Dermis blood vessel endothelial cell (primary cell): Measurements from ENCODE around the gene C1R. TPM values are rescaled to one million over a fixed set of nuclear protein-coding genes. Genes with fewer than 3 reads are reported as not detected.
"Not testable (repeated sequence)": the region's sequence is repeated elsewhere in the genome, so short reads cannot be mapped to it uniquely, and the experiment has no call there.

Experiments
- DNase-seq: peaks from one replicate; pipeline ENCODE4 v3.0.0; 2010
- total RNA-seq: library from RNA; depleted of rRNA; stranded (reverse); fragments of >200 nt; gene quantifications from 2 replicates; pipeline ENCODE4 v1.2.3, GENCODE V29; 2014

The C1R gene
- total RNA-seq, 1 donor from 2014 or later = 2.0 TPM

DNA sequence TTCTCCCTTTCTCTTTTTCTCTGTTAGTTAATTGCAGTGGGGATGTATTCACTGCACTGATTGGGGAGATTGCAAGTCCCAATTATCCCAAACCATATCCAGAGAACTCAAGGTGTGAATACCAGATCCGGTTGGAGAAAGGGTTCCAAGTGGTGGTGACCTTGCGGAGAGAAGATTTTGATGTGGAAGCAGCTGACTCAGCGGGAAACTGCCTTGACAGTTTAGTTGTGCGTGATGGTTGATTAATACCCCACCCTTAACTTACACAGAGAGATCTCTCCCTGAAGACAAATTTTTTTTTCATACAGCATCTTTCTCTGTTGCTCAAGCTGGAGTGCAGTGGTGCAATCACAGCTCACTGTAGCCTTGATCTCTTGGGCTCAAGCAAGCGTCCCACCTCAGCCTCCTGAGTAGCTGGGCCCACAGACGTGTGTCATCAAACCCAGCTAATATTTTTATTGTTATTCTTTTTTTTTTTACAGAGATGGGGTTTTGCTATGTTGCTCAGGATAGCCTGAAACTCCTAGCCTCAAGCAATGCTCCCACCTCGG lies 27.1 kb downstream of the C1R start:
- DNase-seq = no peak

DNA sequence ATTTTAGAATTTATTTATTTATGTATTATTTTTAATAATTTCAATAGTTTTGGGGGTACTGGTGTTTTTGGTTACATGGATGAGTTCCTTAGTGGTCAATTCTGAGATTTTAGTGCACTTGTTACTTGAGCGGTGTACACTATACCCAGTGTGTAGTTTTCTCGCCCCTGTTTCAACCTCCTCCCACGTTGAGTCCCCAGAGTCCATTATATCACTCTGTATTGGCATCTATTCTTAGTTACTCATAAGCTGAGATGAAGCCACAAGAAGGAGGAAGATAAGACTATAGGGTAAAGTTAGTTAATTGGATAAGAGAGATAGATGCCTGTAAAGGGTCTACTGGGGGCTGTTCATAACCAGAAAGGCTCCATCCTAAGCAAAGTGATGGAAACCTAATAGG lies 27.7 kb downstream of the C1R start:
- DNase-seq = no peak

- no peak for DNase-seq
These were observed 30.6 kb downstream of the C1R start for GRCh38 chr12:7061596-7061995.

- no peak for DNase-seq
These were observed 31.1 kb downstream of the C1R start for GRCh38 chr12:7061138-7061537.

DNA sequence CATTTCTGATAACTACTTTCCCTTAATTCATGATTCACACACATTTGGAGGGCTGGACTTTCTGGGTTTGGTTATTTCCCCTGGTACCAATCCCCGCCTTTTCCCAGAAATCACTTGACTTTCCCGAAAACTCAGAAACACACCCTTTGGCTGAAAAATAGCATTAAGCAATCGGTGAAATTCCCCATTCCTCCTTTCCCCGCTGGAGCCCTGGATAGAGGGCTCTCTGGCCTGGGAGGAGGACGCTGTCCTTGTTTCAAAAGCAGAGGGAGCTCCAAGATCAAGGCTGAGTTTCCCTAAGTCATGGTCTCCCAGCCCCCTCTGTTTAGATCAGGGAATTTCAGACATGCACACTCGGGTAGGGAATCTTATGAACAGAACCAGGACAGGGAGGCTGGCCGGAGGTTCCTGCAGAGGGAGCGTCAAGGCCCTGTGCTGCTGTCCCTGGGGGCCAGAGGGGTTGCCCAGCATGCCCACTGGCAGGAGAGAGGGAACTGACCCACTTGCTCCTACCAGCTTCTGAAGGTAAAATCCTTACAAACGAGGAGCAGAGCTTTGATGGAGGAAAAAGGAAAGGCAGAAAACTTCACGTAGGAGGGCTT lies 31.8 kb downstream of the C1R start, which contains the start of gene C1S:
C1S (plus strand) TSS at position 366 of the 602 bp plus-strand sequence. CDS start 1,195 bp downstream, outside the sequence.
- peak; percentile 58 for DNase-seq

- DNase-seq = no peak
These were observed 32.5 kb downstream of the C1R start for GRCh38 chr12:7059780-7060179.

- DNase-seq = no peak
These were observed 33.3 kb downstream of the C1R start for GRCh38 chr12:7058850-7059395.

- no peak for DNase-seq
These were observed 33.9 kb downstream of the C1R start for GRCh38 chr12:7058163-7058845.

DNA sequence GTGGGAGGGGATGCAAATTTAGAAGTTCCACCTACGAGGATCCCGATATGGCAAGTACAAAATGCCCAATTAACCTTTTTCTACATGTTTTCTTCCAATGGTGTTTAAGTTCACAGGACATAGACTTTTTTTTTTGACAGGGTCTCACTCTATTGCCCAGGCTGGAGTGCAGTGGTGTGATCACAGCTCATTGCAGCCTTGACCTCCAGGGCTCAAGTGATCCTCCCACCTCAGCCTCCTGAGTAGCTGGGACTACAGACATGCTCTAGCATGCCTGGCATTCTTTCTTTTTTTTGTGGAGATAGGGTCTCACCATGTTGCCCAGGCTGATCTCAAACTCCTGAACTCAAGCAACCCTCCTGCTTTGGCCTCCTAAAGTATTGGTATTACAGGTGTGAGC lies 36.5 kb downstream of the C1R start:
- not testable (repeated sequence) for DNase-seq

GRCh38 chr12:7054925-7055324 lies 37.3 kb downstream of the C1R start:
- no peak for DNase-seq

- not testable (repeated sequence) for DNase-seq
These were observed 42.3 kb downstream of the C1R start for GRCh38 chr12:7049973-7050372.

DNA sequence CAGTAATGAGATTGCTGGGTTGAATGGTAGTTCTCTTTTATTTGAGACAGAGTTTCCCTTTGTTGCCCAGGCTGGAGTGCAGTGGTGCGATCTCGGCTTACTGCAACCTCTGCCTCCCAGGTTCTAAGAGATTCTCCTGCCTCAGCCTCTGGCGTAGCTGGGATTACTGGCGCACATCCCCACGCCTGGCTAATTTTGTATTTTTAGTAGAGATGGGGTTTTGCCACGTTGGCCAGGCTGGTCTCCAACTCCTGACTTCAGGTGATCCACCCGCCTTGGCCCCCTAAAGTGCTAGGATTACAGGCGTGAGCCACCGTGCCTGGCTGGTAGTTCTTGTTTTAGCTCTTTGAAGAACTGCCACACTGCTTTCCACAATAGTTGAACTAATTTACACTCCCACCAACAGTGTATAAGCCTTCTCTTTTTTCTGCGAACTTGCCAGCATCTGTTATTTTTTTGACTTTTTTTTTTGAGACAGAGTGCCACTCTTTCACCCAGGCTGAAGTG lies 42.7 kb downstream of the C1R start:
- DNase-seq = not testable (repeated sequence)

GRCh38 chr12:7047306-7047705 lies 44.9 kb downstream of the C1R start:
- DNase-seq = peak; percentile 34

DNA sequence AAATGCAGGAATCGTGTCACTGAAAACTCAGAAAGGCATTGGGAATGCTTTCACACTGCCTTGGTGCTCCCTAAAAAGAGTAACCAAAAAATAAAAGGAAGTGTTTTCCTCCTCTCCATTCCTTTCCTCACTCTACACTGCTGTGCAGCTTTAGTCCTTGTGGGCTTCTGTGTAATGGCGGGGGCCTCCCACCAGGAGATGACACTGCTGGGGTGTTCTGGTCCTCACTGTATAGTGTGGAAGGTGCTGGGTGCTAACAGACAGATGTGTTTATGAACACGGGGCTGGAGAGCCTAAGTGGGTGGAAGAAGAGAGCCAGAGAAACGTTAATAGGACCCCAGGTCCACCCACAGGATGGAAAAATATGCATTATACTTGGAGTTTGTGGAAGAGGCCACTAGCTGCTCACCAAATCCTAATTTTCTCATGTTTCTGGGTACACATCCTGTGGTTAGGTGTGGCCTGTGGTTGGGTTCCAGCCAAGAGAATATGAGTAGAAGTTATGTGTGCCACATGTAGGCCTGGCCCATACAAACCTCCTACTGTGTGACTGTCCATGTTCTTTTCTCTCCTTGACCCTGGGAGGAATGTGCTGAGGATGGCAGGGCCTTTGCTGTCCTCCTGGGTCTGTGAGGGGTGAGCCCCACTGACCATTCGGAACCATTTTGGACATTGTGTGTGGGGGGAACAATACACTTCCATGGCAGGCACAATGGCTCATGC lies 45.7 kb downstream of the C1R start:
- DNase-seq = no peak

- DNase-seq = no peak
These were observed 46.3 kb downstream of the C1R start for GRCh38 chr12:7045913-7046312.

DNA sequence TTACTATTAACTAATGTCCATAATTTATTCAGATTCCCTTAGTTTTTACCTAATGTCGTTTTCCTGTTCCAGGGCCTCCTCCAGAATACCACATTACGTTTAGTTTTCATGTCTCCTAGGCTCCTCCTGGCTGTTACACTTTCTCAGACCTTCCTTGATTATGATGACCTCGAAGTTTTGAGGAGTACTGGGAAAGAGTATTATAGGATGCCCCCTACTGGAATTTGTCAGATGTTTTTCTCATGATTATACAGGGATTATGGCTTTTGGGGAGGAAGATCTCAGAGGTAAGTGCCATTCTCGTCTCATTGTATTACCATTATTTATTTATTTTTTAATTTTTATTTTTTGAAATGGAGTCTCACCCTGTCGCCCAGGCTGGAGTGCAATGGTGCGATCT lies 49.4 kb downstream of the C1R start:
- DNase-seq = peak; percentile 59

DNA sequence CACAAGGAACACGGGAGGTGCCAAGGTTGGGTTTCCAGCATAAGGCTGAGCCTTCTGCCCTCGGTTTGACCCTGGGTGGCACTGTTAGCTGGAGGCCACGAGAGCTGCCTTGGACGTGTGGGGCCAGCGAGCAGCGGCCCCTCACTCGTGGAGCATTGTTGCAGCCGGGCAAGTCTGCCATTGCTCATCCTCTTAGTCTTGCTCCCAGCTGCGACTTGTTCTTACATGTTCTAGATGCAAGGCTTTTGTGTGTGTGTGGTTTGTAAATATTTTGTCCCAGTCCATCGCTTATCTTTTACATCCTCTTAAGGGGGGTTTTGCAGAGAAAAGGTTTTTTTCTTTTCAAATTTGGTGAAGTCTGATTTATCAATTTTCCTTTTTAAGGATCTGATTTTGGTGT lies 52.8 kb downstream of the C1R start:
- no peak for DNase-seq

DNA sequence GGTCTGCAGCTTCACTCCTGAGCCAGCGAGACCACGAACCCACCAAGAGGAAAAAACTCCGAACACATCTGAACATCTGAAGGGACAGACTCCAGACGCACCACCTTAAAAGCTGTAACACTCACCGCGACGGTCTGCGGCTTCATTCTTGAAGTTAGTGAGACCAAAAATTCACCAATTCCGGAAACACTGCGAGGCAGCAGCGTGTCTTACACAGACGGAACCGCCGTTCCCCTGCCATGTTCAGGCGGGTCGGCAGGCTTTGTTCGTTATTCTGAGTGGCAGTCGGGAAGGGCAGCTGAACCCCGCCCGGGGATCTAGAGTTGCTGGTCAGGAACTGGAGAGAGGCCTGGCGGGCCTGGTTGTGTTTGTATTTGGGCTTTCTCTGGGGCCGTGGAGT lies 53.7 kb downstream of the C1R start:
- DNase-seq = no peak

DNA sequence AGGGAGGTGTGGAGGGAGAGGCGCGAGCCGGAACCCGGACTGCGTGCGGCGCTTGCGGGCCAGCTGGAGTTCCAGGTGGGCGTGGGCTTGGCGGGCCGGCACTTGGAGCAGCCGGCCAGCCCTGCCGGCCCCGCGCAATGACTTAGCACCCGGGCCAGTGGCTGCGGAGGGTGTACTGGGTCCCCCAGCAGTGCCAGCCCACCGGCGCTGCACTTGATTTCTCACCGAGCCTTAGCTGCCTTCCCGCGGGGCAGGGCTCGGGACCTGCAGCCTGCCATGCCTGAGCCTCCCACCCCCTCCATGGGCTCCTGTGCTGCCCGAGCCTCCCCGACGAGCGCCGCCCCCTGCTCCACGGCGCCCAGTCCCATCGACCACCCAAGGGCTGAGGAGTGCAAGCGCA lies 54.8 kb downstream of the C1R start:
- DNase-seq = not testable (repeated sequence)

GRCh38 chr12:7035463-7035862 lies 56.8 kb downstream of the C1R start:
- no peak for DNase-seq

DNA sequence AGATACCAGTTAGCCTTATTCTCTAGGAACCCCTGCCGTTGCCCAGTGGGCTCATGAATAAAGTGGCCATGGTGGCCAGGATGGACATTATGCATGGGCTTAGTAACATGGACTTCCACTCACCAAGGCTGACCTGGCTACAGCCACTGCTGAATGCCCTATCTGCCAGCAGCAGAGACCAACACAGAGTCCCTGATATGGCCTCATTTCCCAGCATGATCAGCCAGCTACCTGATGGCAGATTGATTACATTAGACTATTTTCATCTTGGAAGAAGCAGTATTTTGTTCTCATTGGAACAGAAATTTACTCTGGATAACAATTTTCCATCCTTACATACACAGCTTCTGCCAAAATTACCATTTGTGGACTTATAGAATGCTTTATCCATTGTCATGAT lies 57.8 kb downstream of the C1R start:
- DNase-seq = no peak

DNA sequence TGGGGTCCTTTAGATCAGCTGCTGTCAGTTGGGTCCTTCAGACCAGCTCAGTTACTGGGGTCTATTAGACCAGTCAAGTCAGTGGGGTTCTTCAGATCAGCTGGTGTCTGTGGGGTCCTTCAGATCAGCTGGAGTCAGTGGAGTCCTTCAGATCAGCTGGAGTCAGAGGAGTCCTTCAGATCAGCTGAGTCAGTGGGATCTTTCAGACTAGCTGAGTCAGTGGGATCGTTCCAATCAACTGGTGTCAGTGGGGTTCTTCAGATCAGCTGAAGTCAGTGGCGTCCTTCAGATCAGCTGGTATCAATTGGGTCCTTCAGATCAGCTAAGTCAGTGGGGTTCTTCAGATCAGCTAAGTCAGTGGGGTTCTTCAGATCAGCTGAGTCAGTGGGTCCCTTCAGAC lies 59.3 kb downstream of the C1R start:
- DNase-seq = no peak

GRCh38 chr12:7031306-7031705 lies 60.9 kb downstream of the C1R start:
- no peak for DNase-seq
